Measurements from ENCODE around the gene KAT8. TPM values are rescaled to one million over a fixed set of nuclear protein-coding genes. Genes with fewer than 3 reads are reported as not detected.

Gene KAT8
- total RNA-seq, 4 donors from 2014 or later: 25.7 to 57.2 (median 30.4) TPM

DNA sequence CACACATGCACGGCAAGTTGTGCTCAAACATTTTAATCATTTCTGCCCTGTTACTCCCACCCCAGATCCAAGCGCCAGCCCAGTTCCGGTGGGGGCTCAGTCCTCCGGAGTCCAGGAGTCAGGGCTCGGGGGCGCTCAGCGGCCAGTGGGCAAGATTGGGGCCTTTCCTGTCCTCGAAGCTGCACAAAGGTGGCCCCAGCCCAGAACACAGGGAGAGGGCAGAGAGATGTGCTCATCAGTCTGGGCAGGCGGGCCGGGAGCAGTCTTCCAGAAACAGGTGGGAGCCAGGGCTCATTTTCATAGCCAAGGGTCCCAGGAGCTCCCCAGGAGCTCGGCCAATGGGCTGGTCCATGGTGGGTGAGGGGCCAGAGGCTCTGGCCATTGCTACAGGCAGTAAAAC lies 14.0 kb downstream of the KAT8 start:
- peak overlapping the region in 3 of 4 donors; percentile 4 to 60 (median 13) for H3K4me3 ChIP-seq
- peaks cover 49 to 89% (median 50%) of the 10 kb centered on the region in 3 donors for H3K4me1 ChIP-seq
- intact Hi-C loops (cut with DNase I): no loop called here

DNA sequence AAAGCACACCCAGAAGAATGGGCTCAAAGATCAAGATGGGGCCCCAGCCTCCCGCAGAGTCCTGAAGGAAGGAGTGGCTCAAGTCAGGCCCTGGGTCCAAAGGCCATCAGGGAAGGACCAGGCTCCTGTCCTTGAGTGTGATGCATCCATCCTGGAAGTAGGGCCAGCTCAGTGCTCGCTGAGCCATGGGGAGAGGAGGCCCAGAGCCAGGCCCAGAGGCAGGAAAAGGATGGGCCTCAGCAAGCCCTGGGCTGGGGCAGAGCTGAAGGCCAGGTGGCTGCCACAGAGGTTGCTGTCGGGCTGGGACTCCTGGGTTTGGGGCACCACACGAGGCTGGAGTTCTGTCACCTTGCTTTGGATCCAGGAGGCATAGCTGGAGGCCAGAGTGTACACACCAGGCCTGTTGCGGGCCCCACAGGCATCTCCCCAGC lies 14.4 kb downstream of the KAT8 start:
- Histone ChIP-seq H3K4me1 (peaks cover 49 to 89% (median 50%) of the 10 kb centered on the region in 3 donors), H3K36me3 (peaks cover 0 to 60% (median 14%) of the 10 kb centered on the region in 3 donors), H3K27me3 (peaks cover 0 to 5% (median 0%) of the 10 kb centered on the region in 4 donors), H3K9me3 (no peaks in the 10 kb centered on the region), H3K4me3 (peak overlapping the region in 3 of 4 donors; percentile 4 to 60 (median 13)), H3K27ac (peak overlapping the region; percentile 83 to 96 (median 94))
- whole genome bisulfite sequencing, 2 donors: 19 to 34% methylated on average over 3 of the region's 5 CpGs
- TF ChIP-seq POLR2A (IDR thresholded peaks at IDR 0.05): no peak
- TF ChIP-seq, protein P1, sequence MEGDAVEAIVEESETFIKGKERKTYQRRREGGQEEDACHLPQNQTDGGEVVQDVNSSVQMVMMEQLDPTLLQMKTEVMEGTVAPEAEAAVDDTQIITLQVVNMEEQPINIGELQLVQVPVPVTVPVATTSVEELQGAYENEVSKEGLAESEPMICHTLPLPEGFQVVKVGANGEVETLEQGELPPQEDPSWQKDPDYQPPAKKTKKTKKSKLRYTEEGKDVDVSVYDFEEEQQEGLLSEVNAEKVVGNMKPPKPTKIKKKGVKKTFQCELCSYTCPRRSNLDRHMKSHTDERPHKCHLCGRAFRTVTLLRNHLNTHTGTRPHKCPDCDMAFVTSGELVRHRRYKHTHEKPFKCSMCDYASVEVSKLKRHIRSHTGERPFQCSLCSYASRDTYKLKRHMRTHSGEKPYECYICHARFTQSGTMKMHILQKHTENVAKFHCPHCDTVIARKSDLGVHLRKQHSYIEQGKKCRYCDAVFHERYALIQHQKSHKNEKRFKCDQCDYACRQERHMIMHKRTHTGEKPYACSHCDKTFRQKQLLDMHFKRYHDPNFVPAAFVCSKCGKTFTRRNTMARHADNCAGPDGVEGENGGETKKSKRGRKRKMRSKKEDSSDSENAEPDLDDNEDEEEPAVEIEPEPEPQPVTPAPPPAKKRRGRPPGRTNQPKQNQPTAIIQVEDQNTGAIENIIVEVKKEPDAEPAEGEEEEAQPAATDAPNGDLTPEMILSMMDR (IDR thresholded peaks at IDR 0.05): no peak
- no peak for DNase-seq
- intact Hi-C loops (cut with DNase I): no loop called here

More for the DNA sequence above, 14.0 kb downstream of the KAT8 start:
- Histone ChIP-seq H3K27me3 (peaks cover 0 to 5% (median 0%) of the 10 kb centered on the region in 4 donors), H3K9me3 (no peaks in the 10 kb centered on the region), H3K36me3 (peaks cover 0 to 62% (median 14%) of the 10 kb centered on the region in 3 donors), H3K27ac (peak overlapping the region; percentile 83 to 96 (median 94))
- WGBS, 2 donors: 42% methylated on average over 6 of the region's 11 CpGs; no CpG with 5 or more reads in 1 of the 2 donors
- no peak for TF ChIP-seq POLR2A (IDR thresholded peaks at IDR 0.05)
- TF ChIP-seq, protein P1 (IDR thresholded peaks at IDR 0.05): no peak
- DNase-seq: no peak

DNA sequence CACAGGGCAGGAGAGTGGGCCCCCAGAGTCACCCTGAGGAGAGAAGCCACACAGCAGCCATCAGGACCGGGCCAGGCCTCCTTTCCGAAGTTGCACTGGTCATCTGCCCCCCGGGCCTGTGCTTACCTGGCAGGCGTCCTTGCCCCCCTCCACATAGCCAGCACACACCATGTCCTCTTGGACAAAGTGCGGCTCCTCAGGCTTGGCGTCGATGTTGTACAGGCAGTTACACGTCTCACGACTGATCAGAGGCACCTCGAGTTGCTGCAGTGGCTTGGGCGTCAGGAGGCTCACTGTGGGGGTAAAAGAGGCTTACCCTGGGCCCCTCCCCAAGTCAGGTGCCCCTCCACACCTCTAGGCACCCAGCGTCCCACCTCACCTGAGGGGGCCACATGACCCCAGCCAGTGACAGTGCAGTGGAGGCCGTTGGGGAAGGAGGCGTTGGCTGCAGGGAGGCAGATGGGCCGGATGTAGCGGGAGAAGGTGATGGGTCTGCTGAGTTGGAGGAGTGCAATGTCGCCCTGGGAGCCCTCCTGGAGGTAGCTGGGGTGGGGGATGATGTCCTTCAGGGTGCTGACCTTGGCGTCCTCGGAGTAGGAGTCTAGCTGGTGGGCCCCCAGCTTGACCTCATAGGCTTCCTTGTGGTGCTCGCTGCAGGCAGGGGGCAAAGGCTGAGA lies 15.0 kb downstream of the KAT8 start:
- H3K27ac ChIP-seq: peak overlapping the region; percentile 72 to 96 (median 94)
- DNase-seq: no peak
- peaks cover 0 to 54% (median 10%) of the 10 kb centered on the region in 3 donors for H3K36me3 ChIP-seq
- TF ChIP-seq POLR2A (IDR thresholded peaks at IDR 0.05): no peak
- TF ChIP-seq, protein P1 (IDR thresholded peaks at IDR 0.05): no peak
- peaks cover 0 to 5% (median 0%) of the 10 kb centered on the region in 4 donors for H3K27me3 ChIP-seq
- 62 to 63% methylated on average over 9 to 11 of the region's 20 CpGs for WGBS, 2 donors
- intact Hi-C loops (cut with DNase I): no loop called here
- H3K9me3 ChIP-seq: no peaks in the 10 kb centered on the region
- H3K4me3 ChIP-seq: peak overlapping the region in 3 of 4 donors; percentile 4 to 60 (median 13)
- peaks cover 49 to 86% (median 50%) of the 10 kb centered on the region in 3 donors for H3K4me1 ChIP-seq

DNA sequence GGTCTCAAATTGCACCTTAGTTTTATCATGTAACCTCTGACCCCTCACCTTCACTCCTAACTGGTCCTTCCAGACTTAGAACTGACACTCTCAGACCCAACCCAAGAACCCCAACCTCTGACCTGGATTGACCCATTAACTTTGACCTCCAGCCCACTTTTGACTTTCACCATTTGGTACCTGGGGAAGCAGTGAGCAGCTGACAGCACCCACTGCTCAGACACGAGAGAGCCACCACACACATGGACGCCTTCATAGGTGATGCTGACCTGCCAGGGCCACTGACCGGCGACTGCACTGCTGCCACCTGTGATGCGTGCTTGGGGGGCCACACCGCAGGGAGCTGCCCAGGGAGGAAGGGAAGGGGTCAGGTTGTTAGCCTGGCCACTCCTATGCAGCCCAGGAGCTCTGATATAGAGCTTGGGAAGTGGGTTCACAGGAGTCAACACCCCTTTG lies 15.6 kb downstream of the KAT8 start:
- peak overlapping the region in 3 of 4 donors; percentile 93 to 96 (median 94) for H3K27ac ChIP-seq
- H3K27me3 ChIP-seq: peaks cover 0 to 5% (median 0%) of the 10 kb centered on the region in 4 donors
- H3K4me3 ChIP-seq: peak overlapping the region; percentile 60 to 79 (median 72)
- DNase-seq: no peak
- TF ChIP-seq POLR2A (IDR thresholded peaks at IDR 0.05): no peak
- TF ChIP-seq, protein P1 (IDR thresholded peaks at IDR 0.05): no peak
- intact Hi-C loops (cut with DNase I): no loop called here
- H3K36me3 ChIP-seq: peaks cover 0 to 48% (median 4%) of the 10 kb centered on the region in 3 donors
- H3K4me1 ChIP-seq: peaks cover 48 to 83% (median 50%) of the 10 kb centered on the region in 3 donors
- whole genome bisulfite sequencing, 2 donors: 78 to 80% methylated on average over 1 to 6 of the region's 6 CpGs
- H3K9me3 ChIP-seq: no peaks in the 10 kb centered on the region

DNA sequence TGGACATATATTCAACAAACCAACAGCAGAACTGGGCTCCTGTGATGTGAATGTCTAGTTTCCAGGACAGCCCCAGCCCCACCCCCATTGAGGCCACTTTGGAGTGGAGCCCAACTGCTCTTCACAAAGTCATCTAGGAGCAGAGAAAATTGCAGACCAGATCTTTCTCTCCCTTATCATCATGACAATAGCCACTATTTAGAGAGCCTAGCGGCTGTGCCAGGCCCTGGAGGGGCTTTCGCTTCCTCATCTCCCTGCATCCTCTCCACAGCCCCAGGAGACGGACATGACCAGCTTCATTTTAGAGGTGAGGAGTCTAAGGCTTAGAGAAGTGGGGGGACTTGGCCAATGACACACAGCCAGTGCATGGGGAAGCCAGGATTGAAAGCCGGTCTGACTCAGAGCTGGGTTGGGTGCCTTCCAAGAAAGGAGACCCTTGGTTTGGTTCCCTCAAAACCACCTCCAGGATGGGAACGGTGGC lies 16.7 kb downstream of the KAT8 start:
- Histone ChIP-seq H3K27me3 (peaks cover 0 to 5% (median 0%) of the 10 kb centered on the region in 4 donors), H3K4me1 (peaks cover 46 to 83% (median 47%) of the 10 kb centered on the region in 3 donors), H3K27ac (peak overlapping the region; percentile 86 to 96 (median 94)), H3K4me3 (peak overlapping the region; percentile 60 to 79 (median 72)), H3K36me3 (peaks cover 0 to 39% (median 4%) of the 10 kb centered on the region in 3 donors), H3K9me3 (no peaks in the 10 kb centered on the region)
- no peak for TF ChIP-seq POLR2A (IDR thresholded peaks at IDR 0.05)
- TF ChIP-seq, protein P1 (IDR thresholded peaks at IDR 0.05): no peak
- WGBS, 2 donors: 8 to 11% methylated on average over 1 to 4 of the region's 5 CpGs
- intact Hi-C loops (cut with DNase I): no loop called here
- no peak for DNase-seq
